HG03432 (cell line): Measurements from ENCODE around the gene DRAXIN.
"Not testable (repeated sequence)": the region's sequence is repeated elsewhere in the genome, so short reads cannot be mapped to it uniquely, and the experiment has no call there.

ENCODE experiments used
- ATAC-seq: cut with Tn5 transposase; IDR thresholded peaks from one replicate; pipeline ENCODE4 v1.9.1; 2021; ENCODE audit warnings: mild to moderate bottlenecking, moderate library complexity; ENCODE audit not compliant: unreplicated experiment

The DRAXIN gene

GRCh38 chr1:11691302-11691914 is at the start of gene DRAXIN:
Gene DRAXIN, plus strand, starts transcription at chr1:11691710. Its CDS starts 14,549 bp downstream, at chr1:11706259.
- no peak for ATAC-seq

- ATAC-seq: no peak
These were observed 49.7 kb upstream of the DRAXIN start for GRCh38 chr1:11641776-11642305.

- ATAC-seq: not testable (repeated sequence)
These were observed 49.0 kb upstream of the DRAXIN start for GRCh38 chr1:11642418-11643017.

- ATAC-seq: no peak
These were observed 47.7 kb upstream of the DRAXIN start for GRCh38 chr1:11643782-11644181.

GRCh38 chr1:11645270-11645669 is 46.2 kb upstream of the DRAXIN start:
- no peak for ATAC-seq

GRCh38 chr1:11645670-11646265 is 45.7 kb upstream of the DRAXIN start:
- no peak for ATAC-seq

GRCh38 chr1:11646317-11646716 is 45.2 kb upstream of the DRAXIN start:
- no peak for ATAC-seq

- ATAC-seq: no peak
These were observed 44.2 kb upstream of the DRAXIN start for GRCh38 chr1:11647333-11647732.

GRCh38 chr1:11648039-11648438 is 43.5 kb upstream of the DRAXIN start:
- ATAC-seq: no peak

GRCh38 chr1:11648732-11649158 is 42.8 kb upstream of the DRAXIN start:
- ATAC-seq: no peak

- ATAC-seq: no peak
These were observed 42.3 kb upstream of the DRAXIN start for GRCh38 chr1:11649237-11649623.

- no peak for ATAC-seq
These were observed 41.7 kb upstream of the DRAXIN start for GRCh38 chr1:11649624-11650330.

GRCh38 chr1:11650331-11650991 is 41.0 kb upstream of the DRAXIN start:
- no peak for ATAC-seq

GRCh38 chr1:11651017-11651416 is 40.5 kb upstream of the DRAXIN start:
- ATAC-seq: no peak

GRCh38 chr1:11652203-11652780 is 39.2 kb upstream of the DRAXIN start:
- no peak for ATAC-seq

GRCh38 chr1:11653101-11653860 is 38.2 kb upstream of the DRAXIN start:
- ATAC-seq: no peak

GRCh38 chr1:11653861-11654136 is 37.7 kb upstream of the DRAXIN start:
- no peak for ATAC-seq

- ATAC-seq: peak; percentile 71
These were observed 37.2 kb upstream of the DRAXIN start, which contains the start of the genes FBXO2 and FBXO44 for GRCh38 chr1:11654137-11654938. Gene FBXO2, minus strand, starts transcription at chr1:11654429. Its CDS starts 89 bp downstream, at chr1:11654340. Gene FBXO44, plus strand, starts transcription at chr1:11654877. Its CDS starts 959 bp downstream, at chr1:11655836.
